KOPT-K1 (cell line): ENCODE results near the gene LRIG1.

Source experiments
- H3K27ac ChIP-seq: fragments of 200-600 bp; sonication (generic); 2 replicates; pipeline ENCODE4 v1.5.1; 2016; ENCODE audit warnings: antibody characterized with exemption, mild to moderate bottlenecking, low read depth, low read length; ENCODE audit not compliant: poor library complexity, severe bottlenecking
- H3K36me3 ChIP-seq: fragments of 200-600 bp; sonication (generic); 2 replicates; pipeline ENCODE4 v1.5.1; 2017; ENCODE audit warnings: antibody characterized with exemption, mild to moderate bottlenecking, low read length, moderate library complexity; ENCODE audit not compliant: insufficient read depth
- H3K9me3 ChIP-seq: fragments of 200-600 bp; sonication (generic); 2 replicates; pipeline ENCODE4 v1.5.1; 2017; ENCODE audit warnings: antibody characterized with exemption, low read length, mild to moderate bottlenecking; ENCODE audit not compliant: insufficient read depth, poor library complexity, severe bottlenecking

Gene LRIG1

GRCh38 chr3:66520724-66521123 is 19.9 kb upstream of the LRIG1 start:
- Histone ChIP-seq H3K27ac (no peak overlapping the region), H3K36me3 (no peaks in the 10 kb centered on the region), H3K9me3 (no peaks in the 10 kb centered on the region)

- H3K9me3 ChIP-seq = no peaks in the 10 kb centered on the region
- H3K36me3 ChIP-seq = no peaks in the 10 kb centered on the region
- no peak overlapping the region for H3K27ac ChIP-seq
These were observed 17.8 kb upstream of the LRIG1 start for GRCh38 chr3:66518644-66519043.

GRCh38 chr3:66518126-66518525 is 17.3 kb upstream of the LRIG1 start:
- H3K27ac ChIP-seq = no peak overlapping the region
- H3K9me3 ChIP-seq = no peaks in the 10 kb centered on the region

GRCh38 chr3:66517241-66517640 is 16.4 kb upstream of the LRIG1 start:
- Histone ChIP-seq H3K36me3 (no peaks in the 10 kb centered on the region), H3K9me3 (no peaks in the 10 kb centered on the region)

More at GRCh38 chr3:66518126-66518525, 17.3 kb upstream of the LRIG1 start:
- no peaks in the 10 kb centered on the region for H3K36me3 ChIP-seq

GRCh38 chr3:66508461-66508860 is 7.6 kb upstream of the LRIG1 start:
- no peak overlapping the region for H3K27ac ChIP-seq
- H3K36me3 ChIP-seq = no peaks in the 10 kb centered on the region
- no peaks in the 10 kb centered on the region for H3K9me3 ChIP-seq

More at GRCh38 chr3:66517241-66517640, 16.4 kb upstream of the LRIG1 start:
- H3K27ac ChIP-seq = no peak overlapping the region

GRCh38 chr3:66507423-66508260 is 6.8 kb upstream of the LRIG1 start:
- H3K27ac ChIP-seq = no peak overlapping the region
- no peaks in the 10 kb centered on the region for H3K36me3 ChIP-seq
- H3K9me3 ChIP-seq = no peaks in the 10 kb centered on the region

GRCh38 chr3:66506154-66506553 is 5.3 kb upstream of the LRIG1 start:
- Histone ChIP-seq H3K9me3 (no peaks in the 10 kb centered on the region), H3K36me3 (no peaks in the 10 kb centered on the region), H3K27ac (no peak overlapping the region)

GRCh38 chr3:66504850-66505641 is 4.2 kb upstream of the LRIG1 start:
- H3K27ac ChIP-seq = no peak overlapping the region
- H3K36me3 ChIP-seq = no peaks in the 10 kb centered on the region

GRCh38 chr3:66502981-66503380 is 2.2 kb upstream of the LRIG1 start:
- no peaks in the 10 kb centered on the region for H3K36me3 ChIP-seq
- no peak overlapping the region for H3K27ac ChIP-seq
- no peaks in the 10 kb centered on the region for H3K9me3 ChIP-seq

More at GRCh38 chr3:66504850-66505641, 4.2 kb upstream of the LRIG1 start:
- H3K9me3 ChIP-seq = no peaks in the 10 kb centered on the region

- no peaks in the 10 kb centered on the region for H3K36me3 ChIP-seq
- H3K9me3 ChIP-seq = no peaks in the 10 kb centered on the region
- no peak overlapping the region for H3K27ac ChIP-seq
These were observed 1.5 kb upstream of the LRIG1 start for GRCh38 chr3:66502245-66502874.

GRCh38 chr3:66501483-66502244 is 842 bp upstream of the LRIG1 start:
- Histone ChIP-seq H3K27ac (no peak overlapping the region), H3K36me3 (no peaks in the 10 kb centered on the region), H3K9me3 (no peaks in the 10 kb centered on the region)

GRCh38 chr3:66499881-66500575 is 794 bp downstream of the LRIG1 start:
- Histone ChIP-seq H3K36me3 (no peaks in the 10 kb centered on the region), H3K9me3 (no peaks in the 10 kb centered on the region), H3K27ac (no peak overlapping the region)

- Histone ChIP-seq H3K9me3 (no peaks in the 10 kb centered on the region), H3K27ac (no peak overlapping the region), H3K36me3 (no peaks in the 10 kb centered on the region)
These were observed 1.9 kb downstream of the LRIG1 start for GRCh38 chr3:66498687-66499621.
